Effector memory CD4-positive, alpha-beta T cell (primary cell): ENCODE measurements around the gene ADRB1.

Source experiments
- DNase-seq, 3 donors: peaks; one replicate each; pipeline ENCODE4 v3.0.0-alpha.2; 2020
- H3K27ac ChIP-seq: 2 replicates; pipeline ENCODE4 v1.7.0; 2013; ENCODE audit warnings: mild to moderate bottlenecking, low read length, moderate library complexity; ENCODE audit not compliant: insufficient read depth, poor library complexity, severe bottlenecking
- H3K27me3 ChIP-seq: replicated peaks from 2 replicates; pipeline ENCODE4 v1.7.0; 2013; ENCODE audit warnings: mild to moderate bottlenecking, low read length; ENCODE audit not compliant: insufficient read depth, control insufficient read depth, poor library complexity, severe bottlenecking
- H3K36me3 ChIP-seq: 2 replicates; pipeline ENCODE4 v1.7.0; 2013; ENCODE audit warnings: mild to moderate bottlenecking, low read length, moderate library complexity; ENCODE audit not compliant: control insufficient read depth, insufficient read depth
- H3K4me1 ChIP-seq: 2 replicates; pipeline ENCODE4 v1.7.0; 2013; ENCODE audit warnings: low read length, mild to moderate bottlenecking; ENCODE audit not compliant: control insufficient read depth, insufficient read depth, poor library complexity, severe bottlenecking
- H3K4me3 ChIP-seq: 2 replicates; pipeline ENCODE4 v1.7.0; 2013; ENCODE audit warnings: low read length, low read depth, mild to moderate bottlenecking; ENCODE audit not compliant: insufficient read depth, poor library complexity, severe bottlenecking
- H3K9me3 ChIP-seq: 2 replicates; pipeline ENCODE4 v1.7.0; 2013; ENCODE audit warnings: mild to moderate bottlenecking, low read length, moderate library complexity; ENCODE audit not compliant: control insufficient read depth

Gene ADRB1

GRCh38 chr10:114065049-114065435 is 21.4 kb downstream of the ADRB1 start:
- Histone ChIP-seq H3K27ac (no peak overlapping the region), H3K4me1 (no peaks in the 10 kb centered on the region), H3K36me3 (no peaks in the 10 kb centered on the region), H3K9me3 (no peaks in the 10 kb centered on the region), H3K27me3 (no peaks in the 10 kb centered on the region), H3K4me3 (no peak overlapping the region)
- DNase-seq: no peak

DNA sequence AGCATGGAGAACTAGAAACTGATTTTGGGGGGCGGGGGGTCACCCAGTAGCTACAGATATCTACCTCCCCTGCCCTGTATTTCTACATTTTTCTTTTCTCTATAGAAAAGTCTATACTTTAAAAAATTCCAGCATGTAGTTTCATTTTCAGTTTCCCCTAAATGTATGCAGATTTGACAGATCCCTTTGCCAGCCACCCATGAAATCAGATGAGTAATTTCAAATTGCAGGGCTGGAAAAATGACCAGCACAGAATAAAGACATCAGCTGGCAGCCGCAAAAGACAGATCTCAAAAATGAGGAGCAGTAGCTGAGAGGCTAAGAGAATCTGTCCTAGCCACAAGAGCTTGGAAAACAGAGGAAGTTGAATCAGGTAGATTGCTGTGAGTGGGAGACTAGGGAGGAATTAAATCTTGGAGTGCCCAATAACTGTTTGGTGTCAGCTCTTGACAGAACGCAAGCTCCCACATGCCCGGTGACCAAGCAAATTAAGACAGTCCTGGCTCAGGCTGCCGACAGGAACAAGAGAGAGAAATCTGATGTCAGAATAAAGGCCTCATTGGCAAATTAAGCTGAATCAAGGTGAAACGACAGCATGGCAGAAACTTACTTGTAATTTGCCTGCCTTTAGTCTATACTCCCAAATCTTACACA is 24.5 kb downstream of the ADRB1 start:
- Histone ChIP-seq H3K27me3 (no peaks in the 10 kb centered on the region), H3K27ac (no peak overlapping the region), H3K4me1 (no peaks in the 10 kb centered on the region), H3K4me3 (no peak overlapping the region), H3K9me3 (no peaks in the 10 kb centered on the region), H3K36me3 (no peaks in the 10 kb centered on the region)
- no peak for DNase-seq

DNA sequence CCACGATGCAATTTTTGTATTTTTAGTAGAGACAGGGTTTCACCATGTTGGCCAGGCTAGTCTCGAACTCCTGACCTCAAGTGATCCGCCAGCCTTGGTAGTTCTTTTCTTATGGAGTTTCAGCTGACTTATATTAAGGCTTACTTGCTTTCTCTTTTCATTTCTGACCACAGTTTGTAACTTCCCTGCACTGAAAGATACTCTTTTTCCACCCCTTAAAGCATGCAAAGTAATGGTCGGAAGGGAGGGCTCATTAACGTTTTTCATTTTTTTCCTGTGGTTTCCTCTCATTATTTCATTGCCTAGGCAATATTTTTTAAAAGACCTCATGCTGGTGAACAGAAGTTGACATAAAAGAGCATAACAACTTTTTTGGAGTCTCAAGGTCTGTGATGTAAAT is 27.0 kb downstream of the ADRB1 start:
- H3K27ac ChIP-seq: no peak overlapping the region
- no peak overlapping the region for H3K4me3 ChIP-seq
- no peaks in the 10 kb centered on the region for H3K9me3 ChIP-seq
- no peaks in the 10 kb centered on the region for H3K27me3 ChIP-seq
- no peaks in the 10 kb centered on the region for H3K36me3 ChIP-seq
- H3K4me1 ChIP-seq: no peaks in the 10 kb centered on the region
- no peak for DNase-seq

DNA sequence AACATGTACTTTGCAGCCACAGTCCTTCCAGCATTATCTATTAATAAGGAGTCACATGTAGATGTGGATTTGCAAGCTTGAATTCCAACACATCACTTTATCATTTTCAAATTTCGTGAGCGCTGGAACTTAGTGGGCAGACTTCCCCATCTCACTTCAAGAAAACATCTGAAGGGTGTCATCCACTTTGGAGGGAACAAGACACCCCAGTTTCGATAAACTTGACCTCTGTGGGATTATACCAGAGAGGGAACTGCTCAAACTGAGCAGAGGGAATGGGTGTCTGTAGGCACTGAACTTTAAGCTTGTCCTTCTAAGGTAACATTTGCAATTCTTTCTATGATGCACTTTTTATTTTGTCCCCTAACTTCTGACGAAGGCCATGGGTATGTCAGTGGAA is 27.5 kb downstream of the ADRB1 start:
- Histone ChIP-seq H3K36me3 (no peaks in the 10 kb centered on the region), H3K27me3 (no peaks in the 10 kb centered on the region), H3K4me3 (no peak overlapping the region), H3K9me3 (no peaks in the 10 kb centered on the region), H3K27ac (no peak overlapping the region), H3K4me1 (no peaks in the 10 kb centered on the region)
- no peak for DNase-seq

DNA sequence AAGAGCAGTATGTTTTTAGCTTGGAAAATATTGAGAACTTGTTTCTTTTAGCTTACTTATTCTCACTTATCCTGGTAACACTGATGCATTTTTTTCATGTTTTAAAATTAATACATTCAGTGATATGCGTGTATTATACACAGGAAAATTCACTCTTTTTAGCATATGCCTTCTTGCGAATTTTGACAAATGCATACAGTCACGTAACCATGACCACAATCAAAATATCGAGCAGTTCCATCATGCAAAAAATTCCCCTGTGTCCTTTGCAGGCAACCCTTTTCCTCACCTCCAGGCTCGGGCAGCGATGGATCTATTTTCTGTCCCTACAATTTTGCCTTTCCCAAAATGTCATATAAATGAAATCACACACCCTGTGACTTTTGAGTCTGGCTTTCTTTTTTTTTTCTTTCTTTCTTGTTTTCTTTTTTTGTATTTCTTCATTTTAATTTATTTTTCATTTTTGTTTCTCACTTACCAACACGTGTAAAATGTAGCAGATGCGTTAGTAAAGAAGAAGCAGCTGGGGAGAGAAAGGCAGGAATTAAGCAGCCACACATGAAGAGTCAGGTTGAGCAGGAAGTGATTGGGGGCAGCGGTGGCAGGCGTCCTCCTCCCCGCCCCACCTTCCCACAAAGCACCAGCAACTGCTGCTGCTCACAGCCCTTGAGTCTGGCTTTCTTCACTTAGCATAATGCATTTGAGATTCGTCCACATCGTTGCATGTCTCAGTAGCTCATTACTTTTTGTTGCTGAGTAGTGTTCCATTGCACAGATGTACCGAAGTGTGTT is 29.9 kb downstream of the ADRB1 start:
- DNase-seq: no peak
- no peaks in the 10 kb centered on the region for H3K4me1 ChIP-seq
- H3K4me3 ChIP-seq: no peak overlapping the region
- H3K9me3 ChIP-seq: no peaks in the 10 kb centered on the region
- no peaks in the 10 kb centered on the region for H3K36me3 ChIP-seq
- no peaks in the 10 kb centered on the region for H3K27me3 ChIP-seq
- H3K27ac ChIP-seq: no peak overlapping the region

GRCh38 chr10:114075093-114075492 is 31.4 kb downstream of the ADRB1 start:
- H3K27ac ChIP-seq: no peak overlapping the region
- H3K4me1 ChIP-seq: no peaks in the 10 kb centered on the region
- no peaks in the 10 kb centered on the region for H3K9me3 ChIP-seq
- no peak for DNase-seq
- no peaks in the 10 kb centered on the region for H3K27me3 ChIP-seq
- no peaks in the 10 kb centered on the region for H3K36me3 ChIP-seq
- H3K4me3 ChIP-seq: no peak overlapping the region

GRCh38 chr10:114077347-114077746 is 33.7 kb downstream of the ADRB1 start:
- no peaks in the 10 kb centered on the region for H3K27me3 ChIP-seq
- H3K4me1 ChIP-seq: no peaks in the 10 kb centered on the region
- H3K27ac ChIP-seq: no peak overlapping the region
- no peaks in the 10 kb centered on the region for H3K9me3 ChIP-seq
- H3K36me3 ChIP-seq: no peaks in the 10 kb centered on the region
- H3K4me3 ChIP-seq: no peak overlapping the region
- no peak for DNase-seq

DNA sequence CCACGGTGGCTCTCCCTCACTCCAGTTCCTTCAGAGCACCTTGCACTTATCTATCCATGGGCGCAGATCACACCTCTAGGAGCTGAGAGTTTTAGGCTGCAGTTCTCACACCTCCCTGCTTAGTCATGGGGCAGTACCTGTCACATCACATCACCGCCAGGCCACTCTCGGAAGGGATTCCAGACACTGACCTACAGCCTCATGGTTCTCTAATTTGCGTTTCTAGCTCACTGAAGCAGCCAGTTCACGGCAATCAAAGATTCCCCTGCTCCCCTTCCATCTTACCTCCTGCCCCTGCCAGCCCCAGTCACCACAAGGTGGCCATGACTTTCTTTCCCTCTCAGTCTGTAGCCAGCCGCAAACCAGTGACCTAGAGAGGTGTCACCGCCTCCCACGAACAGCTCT is 34.2 kb downstream of the ADRB1 start:
- H3K27me3 ChIP-seq: no peaks in the 10 kb centered on the region
- no peak for DNase-seq
- H3K4me1 ChIP-seq: no peaks in the 10 kb centered on the region
- H3K9me3 ChIP-seq: no peaks in the 10 kb centered on the region
- H3K36me3 ChIP-seq: no peaks in the 10 kb centered on the region
- H3K4me3 ChIP-seq: no peak overlapping the region
- H3K27ac ChIP-seq: no peak overlapping the region

DNA sequence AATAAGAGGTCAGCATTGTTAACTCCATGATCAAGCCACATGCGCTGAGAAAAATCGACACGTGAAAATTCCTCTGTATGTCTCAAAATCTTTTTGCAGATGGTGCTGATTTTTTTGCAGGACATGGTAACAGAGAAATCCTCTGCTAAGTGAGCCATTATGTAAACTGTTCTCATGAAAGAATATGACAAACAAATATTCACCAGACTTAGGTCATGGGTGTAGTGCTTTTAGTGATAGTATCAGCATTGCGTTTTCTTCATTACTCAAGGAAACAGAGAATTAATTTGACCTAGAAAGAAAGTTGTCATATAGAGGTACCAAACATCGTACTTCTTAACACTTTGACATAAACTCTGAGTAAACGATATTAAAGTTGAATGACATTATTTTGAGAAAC is 34.7 kb downstream of the ADRB1 start:
- H3K27ac ChIP-seq: no peak overlapping the region
- H3K36me3 ChIP-seq: no peaks in the 10 kb centered on the region
- H3K27me3 ChIP-seq: no peaks in the 10 kb centered on the region
- H3K4me1 ChIP-seq: no peaks in the 10 kb centered on the region
- no peak overlapping the region for H3K4me3 ChIP-seq
- H3K9me3 ChIP-seq: no peaks in the 10 kb centered on the region
- no peak for DNase-seq

DNA sequence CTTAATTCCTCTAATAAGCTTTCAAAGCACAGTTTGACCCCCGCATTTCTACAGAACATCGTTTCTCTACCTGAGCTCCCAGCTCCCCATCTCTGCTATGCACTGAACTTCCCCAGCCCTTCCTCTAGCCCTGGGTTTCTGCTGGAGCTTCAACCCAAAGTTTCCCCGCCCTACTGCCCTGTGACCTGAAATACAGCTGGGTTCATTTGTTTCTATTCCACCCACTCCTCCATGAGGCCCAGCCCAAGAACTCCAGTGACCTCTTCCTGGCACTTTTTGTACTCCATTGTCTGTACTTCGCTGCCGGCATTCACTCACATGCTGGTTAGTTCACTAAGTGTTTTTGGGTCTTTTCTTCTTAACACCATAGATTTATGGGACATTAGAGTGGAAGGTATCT is 35.8 kb downstream of the ADRB1 start:
- no peaks in the 10 kb centered on the region for H3K27me3 ChIP-seq
- no peaks in the 10 kb centered on the region for H3K36me3 ChIP-seq
- no peaks in the 10 kb centered on the region for H3K4me1 ChIP-seq
- no peaks in the 10 kb centered on the region for H3K9me3 ChIP-seq
- H3K4me3 ChIP-seq: no peak overlapping the region
- H3K27ac ChIP-seq: no peak overlapping the region
- no peak for DNase-seq
